IMR-90 (cell line): ENCODE measurements around the gene ZNF593. TPM values are rescaled to one million over a fixed set of nuclear protein-coding genes. Genes with fewer than 3 reads are reported as not detected.

Experiments used
- ATAC-seq: fragments of 200-7000 bp; cut with Tn5 transposase; 2 replicates; pipeline ENCODE4 v1.9.1; 2020; ENCODE audit warnings: low read depth, mild to moderate bottlenecking, moderate library complexity
- BruUV-seq: library from RNA; stranded (reverse); fragments of 400-500 nt; replicated peaks from 2 replicates; lab custom pipeline; 2021; lab: Mats Ljungman, UMichigan
- CTCF ChIA-PET: fragments of 300-600 bp; formaldehyde crosslinking; extraction: SDS; loops from one replicate; lab custom pipeline; 2021; ENCODE audit warnings: antibody characterized with exemption; lab: Yijun Ruan, JAX
- POLR2A ChIA-PET: fragments of 300-600 bp; sonication (Branson Sonifier 250); formaldehyde crosslinking; loops from one replicate; lab custom pipeline; 2022; ENCODE audit warnings: antibody characterized with exemption; ENCODE audit not compliant: unreplicated experiment; lab: Charles Lee
- DNase-seq: peaks from one replicate; pipeline ENCODE4 v3.0.0; 2013
- H2AFZ ChIP-seq: replicated peaks from 2 replicates; pipeline ENCODE3; 2013; ENCODE audit warnings: low read length, mild to moderate bottlenecking; ENCODE audit not compliant: poor library complexity
- H2AK5ac ChIP-seq: 2 replicates; pipeline ENCODE4 v1.6.1; 2013; ENCODE audit warnings: low read depth, low read length, inconsistent platforms
- H2AK9ac ChIP-seq: replicated peaks from 2 replicates; pipeline ENCODE3; 2013; ENCODE audit warnings: mild to moderate bottlenecking, low read depth, low read length, moderate library complexity; ENCODE audit not compliant: poor library complexity
- H2BK120ac ChIP-seq: 2 replicates; pipeline ENCODE4 v1.6.1; 2013; ENCODE audit warnings: low read depth, low read length, inconsistent platforms
- H2BK15ac ChIP-seq: 3 replicates; pipeline ENCODE4 v1.6.1; 2013; ENCODE audit warnings: low read depth, low read length, inconsistent platforms
- H2BK20ac ChIP-seq: 2 replicates; pipeline ENCODE4 v1.6.1; 2013; ENCODE audit warnings: low read depth, mild to moderate bottlenecking, inconsistent platforms, low read length, moderate library complexity
- H2BK5ac ChIP-seq: 2 replicates; pipeline ENCODE4 v1.6.1; 2013; ENCODE audit warnings: mild to moderate bottlenecking, low read depth, low read length, inconsistent platforms; ENCODE audit not compliant: poor library complexity, severe bottlenecking
- H3K14ac ChIP-seq: replicated peaks from 2 replicates; pipeline ENCODE4 v1.6.1; 2013; ENCODE audit warnings: low read depth, low read length, inconsistent platforms
- H3K18ac ChIP-seq: 2 replicates; pipeline ENCODE4 v1.6.1; 2013; ENCODE audit warnings: low read depth, low read length, control low read depth
- H3K23ac ChIP-seq: 2 replicates; pipeline ENCODE4 v1.6.1; 2013; ENCODE audit warnings: low read depth, low read length, inconsistent platforms
- H3K27ac ChIP-seq: 2 replicates; pipeline ENCODE4 v1.5.1; 2013; ENCODE audit warnings: mild to moderate bottlenecking, control low read depth, low read length; ENCODE audit not compliant: insufficient read depth
- H3K27me3 ChIP-seq: 2 replicates; pipeline ENCODE4 v1.6.1; 2013; ENCODE audit warnings: low read length; ENCODE audit not compliant: control insufficient read depth, insufficient read depth
- H3K36me3 ChIP-seq: 2 replicates; pipeline ENCODE4 v1.6.1; 2013; ENCODE audit warnings: low read length, mixed read lengths; ENCODE audit not compliant: control insufficient read depth, insufficient read depth
- H3K4ac ChIP-seq: 2 replicates; pipeline ENCODE4 v1.6.1; 2013; ENCODE audit warnings: low read depth, low read length, inconsistent platforms
- H3K4me1 ChIP-seq: 2 replicates; pipeline ENCODE4 v1.6.1; 2013; ENCODE audit warnings: low read length, mixed read lengths; ENCODE audit not compliant: control insufficient read depth, insufficient read depth
- H3K4me2 ChIP-seq: 2 replicates; pipeline ENCODE4 v1.6.1; 2013; ENCODE audit warnings: low read depth, mild to moderate bottlenecking, control low read depth, low read length, moderate library complexity
- H3K4me3 ChIP-seq: 2 replicates; pipeline ENCODE4 v1.5.1; 2013; ENCODE audit warnings: low read depth, mild to moderate bottlenecking, control low read depth, low read length, moderate library complexity; ENCODE audit not compliant: insufficient read depth
- H3K56ac ChIP-seq: 2 replicates; pipeline ENCODE4 v1.6.1; 2013; ENCODE audit warnings: low read length, inconsistent platforms; ENCODE audit not compliant: insufficient read depth; ENCODE audit errors: extremely low read depth
- H3K79me1 ChIP-seq, 2 experiments: 2 replicates each; pipeline ENCODE4 v1.6.1; 2013; ENCODE audit warnings: low read length in 2 of 2, inconsistent platforms in 1 of 2, low read depth in 1 of 2
- H3K9ac ChIP-seq: 2 replicates; pipeline ENCODE4 v1.6.1; 2013; ENCODE audit warnings: low read depth, low read length, control low read depth
- H3K9me1 ChIP-seq: 2 replicates; pipeline ENCODE4 v1.6.1; 2013; ENCODE audit warnings: low read length, inconsistent platforms; ENCODE audit not compliant: insufficient read depth
- H3K9me3 ChIP-seq: 2 replicates; pipeline ENCODE4 v1.6.1; 2013; ENCODE audit warnings: low read length; ENCODE audit not compliant: control insufficient read depth, insufficient read depth
- H4K20me1 ChIP-seq: 2 replicates; pipeline ENCODE4 v1.6.1; 2013; ENCODE audit warnings: low read length, inconsistent platforms; ENCODE audit not compliant: insufficient read depth
- H4K5ac ChIP-seq: 2 replicates; pipeline ENCODE4 v1.6.1; 2013; ENCODE audit warnings: mild to moderate bottlenecking, low read depth, low read length, control low read depth
- H4K8ac ChIP-seq, 2 experiments: 2 replicates each; pipeline ENCODE4 v1.6.1; 2013; ENCODE audit warnings: low read depth in 2 of 2, low read length in 2 of 2, control low read depth in 1 of 2, inconsistent platforms in 1 of 2
- H4K91ac ChIP-seq: 2 replicates; pipeline ENCODE4 v1.6.1; 2013; ENCODE audit warnings: low read depth, low read length, inconsistent platforms; ENCODE audit not compliant: insufficient read depth
- BHLHE40 ChIP-seq: fragments of 150-350 bp; IDR thresholded peaks from 2 replicates; pipeline ENCODE4 v1.6.1; 2016; ENCODE audit warnings: mild to moderate bottlenecking, low read depth, low read length
- CEBPB ChIP-seq: IDR thresholded peaks from 2 replicates; pipeline ENCODE4 v1.6.1; 2012; ENCODE audit warnings: low read depth, low read length, improper control_type of control experiment
- CHD1 ChIP-seq: IDR thresholded peaks from 2 replicates; pipeline ENCODE4 v1.6.1; 2012; ENCODE audit warnings: low read depth, low read length, improper control_type of control experiment
- CTCF ChIP-seq: conservative IDR thresholded peaks from 2 replicates; pipeline ENCODE4 v1.5.1; 2012; ENCODE audit warnings: mild to moderate bottlenecking, low read depth, low read length, improper control_type of control experiment
- ELK1 ChIP-seq: fragments of 150-350 bp; IDR thresholded peaks from 2 replicates; pipeline ENCODE4 v1.6.1; 2016; ENCODE audit warnings: low read depth, mild to moderate bottlenecking, low read length, moderate library complexity, borderline replicate concordance
- FOS ChIP-seq: fragments of 150-350 bp; IDR thresholded peaks from 2 replicates; pipeline ENCODE4 v1.6.1; 2016; ENCODE audit warnings: low read depth, low read length
- MAZ ChIP-seq: IDR thresholded peaks from 2 replicates; pipeline ENCODE4 v1.6.1; 2012; ENCODE audit warnings: low read depth, mild to moderate bottlenecking, low read length, improper control_type of control experiment, moderate library complexity, borderline replicate concordance
- MXI1 ChIP-seq: IDR thresholded peaks from 2 replicates; pipeline ENCODE4 v1.6.1; 2012; ENCODE audit warnings: low read depth, mild to moderate bottlenecking, low read length, moderate library complexity, borderline replicate concordance
- NFE2L2 ChIP-seq: fragments of 150-350 bp; IDR thresholded peaks from 2 replicates; pipeline ENCODE4 v1.6.1; 2016; ENCODE audit warnings: low read depth, mild to moderate bottlenecking, low read length
- POLR2A ChIP-seq: IDR thresholded peaks from 2 replicates; pipeline ENCODE4 v1.6.1; 2012; ENCODE audit warnings: mild to moderate bottlenecking, low read depth, low read length
- RCOR1 ChIP-seq: IDR thresholded peaks from 2 replicates; pipeline ENCODE4 v1.6.1; 2012; ENCODE audit warnings: mild to moderate bottlenecking, low read length, improper control_type of control experiment; ENCODE audit not compliant: insufficient replicate concordance
- RFX5 ChIP-seq: IDR thresholded peaks from 2 replicates; pipeline ENCODE4 v1.8.0; 2012; ENCODE audit warnings: low read depth, mild to moderate bottlenecking, low read length, moderate library complexity
- SMC3 ChIP-seq: fragments of 150-350 bp; IDR thresholded peaks from 2 replicates; pipeline ENCODE4 v1.6.1; 2016; ENCODE audit warnings: low read depth, mild to moderate bottlenecking, antibody characterized with exemption, low read length, moderate library complexity
- WGBS, 2 experiments: methylation state at CpG; one replicate each; pipeline versions ENCODE4 v1.1.5 to v1.1.7; 2013; ENCODE audit warnings: missing lambda C conversion rate in 2 of 2; ENCODE audit not compliant: insufficient read length in 1 of 2; ENCODE audit errors: extremely low coverage in 2 of 2; 5-methylcytosine and 5-hydroxymethylcytosine counted together
- dilution Hi-C: fragments of 300-500 bp; cut with HindIII; formaldehyde crosslinking; loops from one replicate; pipeline ENCODE4 v1.14.3; 2018; ENCODE audit warnings: low sequenced_read_pairs; ENCODE audit not compliant: unreplicated experiment
- in situ Hi-C: fragments of 300-500 bp; cut with MboI; formaldehyde crosslinking; loops from 3 replicates; pipeline ENCODE4 v1.14.3; 2019; ENCODE audit warnings: low sequenced_read_pairs, inconsistent platforms, mixed read lengths
- intact Hi-C: fragments of 100-400 bp; cut with micrococcal nuclease; formaldehyde crosslinking; loops from 2 replicates; pipeline ENCODE4 v1.10.0; 2022
- polyA plus RNA-seq, 3 experiments: library from polyadenylated mRNA; depleted of rRNA; stranded (reverse); fragments of >200 nt; gene quantifications; 2 replicates each; pipeline ENCODE4 v1.2.3, GENCODE V29; 2012; ENCODE audit warnings: low replicate concordance in 1 of 3
- total RNA-seq: library from RNA; depleted of rRNA; stranded (reverse); fragments of >200 nt; gene quantifications from 2 replicates; pipeline ENCODE4 v1.2.3, GENCODE V29; 2012
- TF ChIP-seq, protein P1 (sequence below): fragments of 150-350 bp; IDR thresholded peaks from 2 replicates; pipeline ENCODE4 v1.6.1; 2017; ENCODE audit warnings: mild to moderate bottlenecking, antibody characterized with exemption, low read length, low read depth

The ZNF593 gene
- total and polyA plus RNA-seq, 2 of the 4 experiments (the other 2 are of a cell fraction): 22.2 to 57.7 TPM

GRCh38 chr1:26127235-26128163 lies 42.2 kb upstream of the ZNF593 start:
- POLR2A ChIA-PET: no interaction called here
- TF ChIP-seq RCOR1 (no peak), RFX5 (no peak), NFE2L2 (no peak), CHD1 (no peak), ELK1 (no peak), POLR2A (no peak), FOS (no peak), BHLHE40 (no peak), MAZ (no peak), CEBPB (no peak), CTCF (no peak), SMC3 (no peak), MXI1 (no peak)
- TF ChIP-seq, protein P1, sequence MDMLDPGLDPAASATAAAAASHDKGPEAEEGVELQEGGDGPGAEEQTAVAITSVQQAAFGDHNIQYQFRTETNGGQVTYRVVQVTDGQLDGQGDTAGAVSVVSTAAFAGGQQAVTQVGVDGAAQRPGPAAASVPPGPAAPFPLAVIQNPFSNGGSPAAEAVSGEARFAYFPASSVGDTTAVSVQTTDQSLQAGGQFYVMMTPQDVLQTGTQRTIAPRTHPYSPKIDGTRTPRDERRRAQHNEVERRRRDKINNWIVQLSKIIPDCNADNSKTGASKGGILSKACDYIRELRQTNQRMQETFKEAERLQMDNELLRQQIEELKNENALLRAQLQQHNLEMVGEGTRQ: no peak

More at GRCh38 chr1:26127235-26128163, 42.2 kb upstream of the ZNF593 start:
- H3K4me3 ChIP-seq: no peak overlapping the region
- H3K56ac ChIP-seq: no peak overlapping the region
- no peak overlapping the region for H3K9ac ChIP-seq
- 83% methylated on average over 2 of the region's 13 CpGs; no CpG with 5 or more reads in 1 of the 2 experiments for WGBS, 2 experiments
- H3K4me2 ChIP-seq: no peak overlapping the region
- H3K4me1 ChIP-seq: 0 out of 2 replicates have a peak, but pooled peaks cover 1% of the 10 kb centered on the region
- no peak overlapping the region for H3K4ac ChIP-seq
- DNase-seq: no peak
- no peak overlapping the region for H3K14ac ChIP-seq
- no TSS peak for BruUV-seq
- H2BK20ac ChIP-seq: no peak overlapping the region
- H3K79me1 ChIP-seq: no peaks in the 10 kb centered on the region
- dilution Hi-C loops (no loop called here), in situ Hi-C loops (no loop called here), intact Hi-C loops (no loop called here)
- no peak overlapping the region for H2BK5ac ChIP-seq
- H4K91ac ChIP-seq: no peak overlapping the region
- no peak overlapping the region for H2AFZ ChIP-seq
- no peak overlapping the region for H3K23ac ChIP-seq
- H3K9me3 ChIP-seq: no peaks in the 10 kb centered on the region
- no peak for ATAC-seq
- no peak overlapping the region for H2BK120ac ChIP-seq
- no peak overlapping the region for H3K18ac ChIP-seq
- H2AK5ac ChIP-seq: no peak overlapping the region
- CTCF ChIA-PET: interaction anchor here (0.7 to 1.3 kb wide), 2 partner anchors 18 to 26 kb away, joined by 7 to 8 read pairs; no protein-coding TSS in a partner anchor
- no peak overlapping the region for H4K8ac ChIP-seq
- no peak overlapping the region for H3K27ac ChIP-seq
- H4K20me1 ChIP-seq: no peaks in the 10 kb centered on the region
- H3K36me3 ChIP-seq: no peaks in the 10 kb centered on the region
- no peaks in the 10 kb centered on the region for H3K9me1 ChIP-seq
- H3K27me3 ChIP-seq: peaks cover 11% of the 10 kb centered on the region
- H4K5ac ChIP-seq: no peak overlapping the region
- no peak overlapping the region for H2BK15ac ChIP-seq
- no peak overlapping the region for H2AK9ac ChIP-seq
